B cell (primary cell): ENCODE measurements around the gene ZFYVE9. TPM values are rescaled to one million over a fixed set of nuclear protein-coding genes. Genes with fewer than 3 reads are reported as not detected.

Experiments
- ATAC-seq: fragments of 200-7000 bp; cut with Tn5 transposase; one replicate; pipeline ENCODE4 v1.10.0; 2021; ENCODE audit warnings: low read depth, mild to moderate bottlenecking, moderate number of reproducible peaks, moderate library complexity
- CTCF ChIA-PET: fragments of 350-600 bp; sonication (Branson Sonifier 250); formaldehyde crosslinking; loops from one replicate; lab custom pipeline; 2021; ENCODE audit warnings: antibody characterized with exemption, inconsistent platforms; lab: Charles Lee
- POLR2A ChIA-PET: fragments of 350-600 bp; sonication (Branson Sonifier 250); formaldehyde crosslinking; loops from one replicate; lab custom pipeline; 2021; ENCODE audit warnings: antibody characterized with exemption; lab: Charles Lee
- DNase-seq: peaks from one replicate; pipeline ENCODE4 v3.0.0; 2013
- H2AFZ ChIP-seq: 2 replicates; pipeline ENCODE4 v1.6.1; 2012; ENCODE audit warnings: mild to moderate bottlenecking, low read depth, low read length; ENCODE audit not compliant: insufficient read depth, poor library complexity, severe bottlenecking
- H3K27ac ChIP-seq, 2 donors: 1 replicate in 1 of 2; 2 replicates in 1 of 2; pipeline ENCODE4 v1.5.1; 2012 to 2013; ENCODE audit warnings: low read length in 2 of 2, mild to moderate bottlenecking in 2 of 2, moderate library complexity in 1 of 2
- H3K27me3 ChIP-seq, 4 experiments: fragments of 200-600 bp in 1 of 4; sonication (generic) in 1 of 4; replicated peaks in 1 of 4; 1 replicate in 2 of 4; 2 replicates in 2 of 4; pipeline versions ENCODE4 v1.6.1 to v1.7.0; 2013 to 2016; ENCODE audit warnings: low read length in 3 of 4, mild to moderate bottlenecking in 2 of 4, mixed read lengths in 1 of 4, moderate library complexity in 1 of 4; ENCODE audit not compliant: insufficient read depth in 4 of 4, control insufficient read depth in 3 of 4; ENCODE audit errors: control extremely low read depth in 1 of 4
- H3K36me3 ChIP-seq, 2 experiments: replicated peaks in 1 of 2; 1 replicate in 1 of 2; 2 replicates in 1 of 2; pipeline versions ENCODE4 v1.6.1 to v1.7.1; 2013; ENCODE audit warnings: low read length in 1 of 2; ENCODE audit not compliant: insufficient read depth in 2 of 2, control insufficient read depth in 1 of 2; ENCODE audit errors: control extremely low read depth in 1 of 2, extremely low read depth in 1 of 2
- H3K4me1 ChIP-seq, 2 donors: fragments of 200-600 bp in 1 of 2; sonication (generic) in 1 of 2; 1 replicate in 1 of 2; 2 replicates in 1 of 2; pipeline versions ENCODE4 v1.5.1 to v1.6.1; 2013 to 2017; ENCODE audit warnings: low read length in 2 of 2; ENCODE audit not compliant: control insufficient read depth in 2 of 2, insufficient read depth in 2 of 2
- H3K4me2 ChIP-seq: replicated peaks from 2 replicates; pipeline ENCODE3; 2012; ENCODE audit warnings: mild to moderate bottlenecking, low read depth, low read length; ENCODE audit not compliant: poor library complexity, severe bottlenecking
- H3K4me3 ChIP-seq, 5 experiments: fragments of 200-600 bp in 1 of 5; sonication (generic) in 1 of 5; 1 replicate in 3 of 5; 2 replicates in 2 of 5; pipeline versions ENCODE4 v1.5.1 to v1.7.0; 2011 to 2016; ENCODE audit warnings: low read length in 4 of 5, mild to moderate bottlenecking in 4 of 5, low read depth in 2 of 5, control low read depth in 1 of 5, moderate library complexity in 1 of 5; ENCODE audit not compliant: insufficient read depth in 1 of 5; ENCODE audit errors: control extremely low read depth in 1 of 5, extremely low read depth in 1 of 5
- H3K79me2 ChIP-seq: fragments of 200-600 bp; sonication (generic); one replicate; pipeline ENCODE4 v1.6.0; 2016; ENCODE audit warnings: low read length; ENCODE audit not compliant: control insufficient read depth, insufficient read depth
- H3K9ac ChIP-seq: fragments of 200-600 bp; sonication (generic); 2 replicates; pipeline ENCODE4 v1.6.1; 2017; ENCODE audit warnings: mild to moderate bottlenecking, low read length, moderate library complexity
- H3K9me3 ChIP-seq, 3 donors: one replicate each; pipeline versions ENCODE4 v1.6.1 to v1.7.1; 2013; ENCODE audit warnings: low read length in 2 of 3; ENCODE audit not compliant: control insufficient read depth in 2 of 3, insufficient read depth in 1 of 3; ENCODE audit errors: control extremely low read depth in 1 of 3
- H4K20me1 ChIP-seq: 2 replicates; pipeline ENCODE4 v1.6.0; 2012; ENCODE audit warnings: mild to moderate bottlenecking, low read length; ENCODE audit not compliant: insufficient read depth, control insufficient read depth, poor library complexity, severe bottlenecking
- H3K27ac Mint-ChIP-seq: one replicate; pipeline ENCODE4 v1.8.0; 2021; ENCODE audit warnings: mixed read lengths
- H3K27me3 Mint-ChIP-seq: one replicate; pipeline ENCODE4 v1.8.0; 2021; ENCODE audit warnings: mixed read lengths
- H3K4me1 Mint-ChIP-seq: one replicate; pipeline ENCODE4 v1.8.0; 2021; ENCODE audit warnings: mixed read lengths
- H3K4me3 Mint-ChIP-seq: one replicate; pipeline ENCODE4 v1.8.0; 2021; ENCODE audit warnings: mixed read lengths
- H3K9me3 Mint-ChIP-seq: one replicate; pipeline ENCODE4 v1.8.0; 2022; ENCODE audit warnings: mixed read lengths; ENCODE audit not compliant: insufficient read depth
- CTCF ChIP-seq: fragments of 200-600 bp; IDR thresholded peaks from one replicate; pipeline ENCODE4 v1.8.0; 2022; ENCODE audit warnings: antibody characterized with exemption, mild to moderate bottlenecking
- EZH2 ChIP-seq: IDR thresholded peaks from 2 replicates; pipeline ENCODE4 v1.6.1; 2012; ENCODE audit warnings: borderline replicate concordance, low read depth, mild to moderate bottlenecking, moderate library complexity, low read length; ENCODE audit not compliant: insufficient read depth, poor library complexity, severe bottlenecking
- WGBS: methylation state at CpG from one replicate; pipeline ENCODE4 v1.1.5; 2013; ENCODE audit warnings: missing lambda C conversion rate; ENCODE audit not compliant: insufficient coverage; 5-methylcytosine and 5-hydroxymethylcytosine counted together
- intact Hi-C: fragments of 100-400 bp; cut with micrococcal nuclease; formaldehyde crosslinking; loops from one replicate; pipeline ENCODE4 v1.10.0; 2022
- polyA plus RNA-seq: library from polyadenylated mRNA; depleted of rRNA; stranded (reverse); fragments of >200 nt; gene quantifications from 2 replicates; pipeline ENCODE4 v1.2.3, GENCODE V29; 2012
- total RNA-seq, 2 donors: library from RNA; stranded (reverse); fragments of 120-200 nt in 1 of 2; gene quantifications; 1 replicate in 1 of 2; 2 replicates in 1 of 2; pipeline versions ENCODE4 v1.2.3 to v1.2.4, GENCODE V29; 2013 to 2022

ZFYVE9 gene
- total and polyA plus RNA-seq, 2 donors (not counting 1 experiment from before 2014, with no cell fraction given): 0.16 to 3.3 TPM

GRCh38 chr1:52328615-52329014 is 186.7 kb downstream of the ZFYVE9 start:
- no peaks in the 10 kb centered on the region for H3K4me1 ChIP-seq
- H3K4me2 ChIP-seq: no peak overlapping the region
- H2AFZ ChIP-seq: no peak overlapping the region
- H3K9me3 ChIP-seq: no peaks in the 10 kb centered on the region
- H3K4me3 ChIP-seq: no peak overlapping the region
- no peak overlapping the region for H3K27ac ChIP-seq
- no CpG with 5 or more reads among the region's 1 CpG for WGBS
- Mint-ChIP-seq H3K9me3 (no peaks in the 10 kb centered on the region), H3K4me1 (no peaks in the 10 kb centered on the region), H3K27ac (no peak overlapping the region), H3K27me3 (no peaks in the 10 kb centered on the region), H3K4me3 (no peak overlapping the region)
- TF ChIP-seq EZH2: no peak
- no peak for TF ChIP-seq CTCF
- DNase-seq: no peak
- intact Hi-C loops: no loop called here
- ATAC-seq: no peak
- H3K79me2 ChIP-seq: no peaks in the 10 kb centered on the region
- CTCF ChIA-PET: no interaction called here
- H3K36me3 ChIP-seq: no peaks in the 10 kb centered on the region
- H4K20me1 ChIP-seq: no peaks in the 10 kb centered on the region
- POLR2A ChIA-PET: no interaction called here
- no peaks in the 10 kb centered on the region for H3K27me3 ChIP-seq
- H3K9ac ChIP-seq: no peak overlapping the region

- Histone ChIP-seq H3K4me1 (no peaks in the 10 kb centered on the region), H3K4me2 (no peak overlapping the region), H3K79me2 (no peaks in the 10 kb centered on the region), H4K20me1 (no peaks in the 10 kb centered on the region), H3K9ac (no peak overlapping the region), H3K36me3 (no peaks in the 10 kb centered on the region), H2AFZ (no peak overlapping the region), H3K4me3 (no peak overlapping the region), H3K27me3 (no peaks in the 10 kb centered on the region), H3K27ac (no peak overlapping the region), H3K9me3 (no peaks in the 10 kb centered on the region)
- intact Hi-C loops: no loop called here
- ATAC-seq (no peak), DNase-seq (no peak)
- ChIA-PET POLR2A (no interaction called here), CTCF (interaction anchor here (1.0 kb wide), 1 partner anchor 8 kb away, joined by 5 read pairs; no protein-coding TSS in a partner anchor)
- no peaks in the 10 kb centered on the region for H3K4me1 Mint-ChIP-seq
- TF ChIP-seq EZH2 (no peak), CTCF (no peak)
- no peaks in the 10 kb centered on the region for H3K27me3 Mint-ChIP-seq
- no peak overlapping the region for H3K4me3 Mint-ChIP-seq
- 86% methylated on average over 1 of the region's 1 CpG for WGBS
- no peaks in the 10 kb centered on the region for H3K9me3 Mint-ChIP-seq
- H3K27ac Mint-ChIP-seq: no peak overlapping the region
Observed at GRCh38 chr1:52332411-52332810, 190.5 kb downstream of the ZFYVE9 start.
